Measurements from ENCODE around the gene HOXC4.
"Not testable (repeated sequence)": the region's sequence is repeated elsewhere in the genome, so short reads cannot be mapped to it uniquely, and the experiment has no call there.

The HOXC4 gene

GRCh38 chr12:54089465-54089864 lies 35.8 kb downstream of the HOXC4 start:
- DNase-seq (ENCODE audit: low read depth in 3 of 3), result not testable (repeated sequence)

GRCh38 chr12:54090312-54090711 lies 36.7 kb downstream of the HOXC4 start:
- not testable (repeated sequence) for DNase-seq (ENCODE audit: low read depth in 3 of 3)

- DNase-seq (ENCODE audit: low read depth in 3 of 3), result not testable (repeated sequence)
Measured at GRCh38 chr12:54092943-54093342, 39.3 kb downstream of the HOXC4 start.

GRCh38 chr12:54095928-54096327 lies 42.3 kb downstream of the HOXC4 start:
- not testable (repeated sequence) for DNase-seq (ENCODE audit: low read depth in 3 of 3)

- DNase-seq (ENCODE audit: low read depth in 3 of 3), result not testable (repeated sequence)
Measured at GRCh38 chr12:54098644-54099043, 45.0 kb downstream of the HOXC4 start.

- DNase-seq (ENCODE audit: low read depth in 3 of 3), result not testable (repeated sequence)
Measured at GRCh38 chr12:54100588-54100987, 47.0 kb downstream of the HOXC4 start.

GRCh38 chr12:54102223-54102622 lies 48.6 kb downstream of the HOXC4 start:
- not testable (repeated sequence) for DNase-seq (ENCODE audit: low read depth in 3 of 3)

- not testable (repeated sequence) for DNase-seq (ENCODE audit: low read depth in 3 of 3)
Measured at GRCh38 chr12:54103827-54104226, 50.2 kb downstream of the HOXC4 start.
